BE2C (cell line): ENCODE measurements around the gene CMYA5.

Experiments used
- DNase-seq: peaks from one replicate; pipeline ENCODE4 v3.0.0-alpha.2; 2020
- H3K27me3 ChIP-seq: fragments of 250-450 bp; sonication (Bioruptor Pico); 2 replicates; pipeline ENCODE4 v1.5.1; 2020; ENCODE audit warnings: mild to moderate bottlenecking
- H3K36me3 ChIP-seq: fragments of 250-450 bp; sonication (Bioruptor Pico); 2 replicates; pipeline ENCODE4 v1.5.1; 2020; ENCODE audit warnings: mild to moderate bottlenecking
- H3K4me1 ChIP-seq: fragments of 250-450 bp; sonication (Bioruptor Pico); 2 replicates; pipeline ENCODE4 v1.5.1; 2020
- H3K4me3 ChIP-seq: 2 replicates; pipeline ENCODE4 v1.5.1; 2011; ENCODE audit warnings: low read depth, low read length
- H3K9me3 ChIP-seq: fragments of 250-450 bp; sonication (Bioruptor Pico); 2 replicates; pipeline ENCODE4 v1.5.1; 2020
- CTCF ChIP-seq: IDR thresholded peaks from 2 replicates; pipeline ENCODE4 v1.5.1; 2012; ENCODE audit warnings: mild to moderate bottlenecking, low read depth, low read length

Gene CMYA5

GRCh38 chr5:79842991-79843390 lies 153.4 kb downstream of the CMYA5 start:
- Histone ChIP-seq H3K9me3 (no peaks in the 10 kb centered on the region), H3K36me3 (no peaks in the 10 kb centered on the region), H3K27me3 (peaks cover 15% of the 10 kb centered on the region), H3K4me1 (no peaks in the 10 kb centered on the region), H3K4me3 (no peak overlapping the region)
- TF ChIP-seq CTCF = no peak
- no peak for DNase-seq

GRCh38 chr5:79843450-79844388 lies 154.1 kb downstream of the CMYA5 start:
- TF ChIP-seq CTCF = no peak
- DNase-seq = no peak
- no peaks in the 10 kb centered on the region for H3K4me1 ChIP-seq

GRCh38 chr5:79844571-79844970 lies 154.9 kb downstream of the CMYA5 start:
- TF ChIP-seq CTCF = no peak
- Histone ChIP-seq H3K9me3 (no peaks in the 10 kb centered on the region; the same call in 1 of the 2 replicates), H3K36me3 (no peaks in the 10 kb centered on the region), H3K27me3 (peaks cover 19% of the 10 kb centered on the region), H3K4me3 (no peak overlapping the region), H3K4me1 (no peaks in the 10 kb centered on the region)
- no peak for DNase-seq

More at GRCh38 chr5:79843450-79844388, 154.1 kb downstream of the CMYA5 start:
- Histone ChIP-seq H3K36me3 (no peaks in the 10 kb centered on the region), H3K4me3 (no peak overlapping the region), H3K9me3 (no peaks in the 10 kb centered on the region; the same call in 1 of the 2 replicates), H3K27me3 (peaks cover 19% of the 10 kb centered on the region)

GRCh38 chr5:79845448-79846197 lies 156.0 kb downstream of the CMYA5 start:
- DNase-seq = no peak
- Histone ChIP-seq H3K4me3 (no peak overlapping the region), H3K4me1 (no peaks in the 10 kb centered on the region), H3K27me3 (peaks cover 21% of the 10 kb centered on the region), H3K36me3 (no peaks in the 10 kb centered on the region), H3K9me3 (no peaks in the 10 kb centered on the region; the same call in 1 of the 2 replicates)
- TF ChIP-seq CTCF = no peak

GRCh38 chr5:79846198-79846521 lies 156.5 kb downstream of the CMYA5 start:
- H3K4me3 ChIP-seq = no peak overlapping the region

More at GRCh38 chr5:79846198-79846521, 156.5 kb downstream of the CMYA5 start:
- H3K9me3 ChIP-seq = no peaks in the 10 kb centered on the region; the same call in 1 of the 2 replicates
- H3K27me3 ChIP-seq = peaks cover 26% of the 10 kb centered on the region
- no peak for TF ChIP-seq CTCF
- H3K36me3 ChIP-seq = no peaks in the 10 kb centered on the region
- H3K4me1 ChIP-seq = no peaks in the 10 kb centered on the region
- no peak for DNase-seq
